Prostate gland (tissue), 2 donors: Measurements from ENCODE around the gene ASIC2.

Source experiments
- CTCF ChIP-seq, 4 experiments: fragments of 200-600 bp in 2 of 4; fragments of 450-650 bp in 2 of 4; sonication (generic) in 2 of 4; IDR thresholded peaks; 1 replicate in 3 of 4; 2 replicates in 1 of 4; pipeline ENCODE4 v1.5.1; 2016 to 2019; ENCODE audit warnings: antibody characterized with exemption in 4 of 4, mild to moderate bottlenecking in 2 of 4, moderate library complexity in 2 of 4
- POLR2A ChIP-seq: fragments of 450-650 bp; IDR thresholded peaks from one replicate; pipeline ENCODE4 v1.6.1; 2016; ENCODE audit warnings: antibody characterized with exemption, mild to moderate bottlenecking
- POLR2AphosphoS5 ChIP-seq: sonication (generic); formaldehyde crosslinking; IDR thresholded peaks from one replicate; pipeline ENCODE4 v1.6.1; 2017; ENCODE audit warnings: antibody characterized with exemption

GRCh38 chr17:33109336-33110072 is 183.6 kb downstream of the ASIC2 start:
- TF ChIP-seq POLR2A: no peak
- TF ChIP-seq CTCF (IDR thresholded peaks at IDR 0.05): no peak
- no peak for TF ChIP-seq POLR2AphosphoS5
